HG02870 (cell line): ENCODE data around the gene SPATA21.
"Not testable (repeated sequence)": the region's sequence is repeated elsewhere in the genome, so short reads cannot be mapped to it uniquely, and the experiment has no call there.

ENCODE experiments used
- ATAC-seq: cut with Tn5 transposase; IDR thresholded peaks from one replicate; pipeline ENCODE4 v1.9.1; 2021; ENCODE audit warnings: mild to moderate bottlenecking, moderate library complexity; ENCODE audit not compliant: unreplicated experiment

SPATA21 gene

DNA sequence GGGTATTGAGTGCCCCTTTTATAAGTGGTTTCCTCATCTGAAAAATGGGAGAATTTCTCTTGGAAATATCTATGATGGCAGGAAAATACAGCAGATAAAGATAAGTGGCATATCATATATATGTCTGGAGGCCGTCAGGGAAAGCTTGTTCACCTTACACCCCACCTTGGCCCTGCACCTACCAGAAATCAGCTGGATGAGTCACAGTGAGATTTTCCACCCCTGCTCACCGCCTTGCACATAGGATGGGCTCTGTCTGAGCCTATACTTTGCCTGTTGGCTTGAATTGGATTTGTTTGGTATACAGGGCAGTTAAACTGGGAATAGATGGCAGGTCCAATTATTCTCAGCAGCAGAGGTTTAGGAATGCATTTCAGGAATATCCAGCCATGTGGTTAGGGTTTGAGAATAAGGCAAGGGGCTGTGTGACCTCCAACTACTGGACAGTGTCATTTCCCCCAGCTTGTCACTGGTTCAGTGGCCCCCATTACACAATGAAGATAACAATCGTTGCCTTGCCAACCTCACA is at the start of gene SPATA21:
TSS of gene SPATA21 (minus strand) at position 479 of the 529 bp plus-strand sequence. CDS start 6,053 bp downstream, outside the sequence.
- ATAC-seq: no peak

DNA sequence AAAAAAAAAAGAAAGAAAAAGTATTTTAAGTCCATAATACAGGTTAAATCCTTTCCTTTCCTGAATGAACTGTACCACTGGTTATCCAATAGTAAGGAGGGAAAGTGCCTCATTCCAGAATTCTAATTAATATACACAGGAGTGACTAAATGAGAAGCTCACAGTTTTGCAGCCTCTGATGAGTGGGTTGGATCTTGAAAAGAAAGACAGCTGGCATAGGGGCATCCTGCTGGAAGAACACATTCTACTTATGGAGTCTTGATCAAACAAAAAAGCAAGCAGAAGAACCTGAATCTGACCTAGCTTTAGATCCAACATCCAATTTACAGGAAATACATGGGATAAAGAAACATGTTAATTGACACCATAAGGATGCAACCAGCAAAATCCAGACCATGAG is 49.8 kb upstream of the SPATA21 start:
- ATAC-seq: not testable (repeated sequence)

GRCh38 chr1:16486316-16486715 is 49.1 kb upstream of the SPATA21 start:
- ATAC-seq: not testable (repeated sequence)

GRCh38 chr1:16484931-16485330 is 47.7 kb upstream of the SPATA21 start:
- no peak for ATAC-seq

GRCh38 chr1:16484501-16484835 is 47.2 kb upstream of the SPATA21 start:
- no peak for ATAC-seq

DNA sequence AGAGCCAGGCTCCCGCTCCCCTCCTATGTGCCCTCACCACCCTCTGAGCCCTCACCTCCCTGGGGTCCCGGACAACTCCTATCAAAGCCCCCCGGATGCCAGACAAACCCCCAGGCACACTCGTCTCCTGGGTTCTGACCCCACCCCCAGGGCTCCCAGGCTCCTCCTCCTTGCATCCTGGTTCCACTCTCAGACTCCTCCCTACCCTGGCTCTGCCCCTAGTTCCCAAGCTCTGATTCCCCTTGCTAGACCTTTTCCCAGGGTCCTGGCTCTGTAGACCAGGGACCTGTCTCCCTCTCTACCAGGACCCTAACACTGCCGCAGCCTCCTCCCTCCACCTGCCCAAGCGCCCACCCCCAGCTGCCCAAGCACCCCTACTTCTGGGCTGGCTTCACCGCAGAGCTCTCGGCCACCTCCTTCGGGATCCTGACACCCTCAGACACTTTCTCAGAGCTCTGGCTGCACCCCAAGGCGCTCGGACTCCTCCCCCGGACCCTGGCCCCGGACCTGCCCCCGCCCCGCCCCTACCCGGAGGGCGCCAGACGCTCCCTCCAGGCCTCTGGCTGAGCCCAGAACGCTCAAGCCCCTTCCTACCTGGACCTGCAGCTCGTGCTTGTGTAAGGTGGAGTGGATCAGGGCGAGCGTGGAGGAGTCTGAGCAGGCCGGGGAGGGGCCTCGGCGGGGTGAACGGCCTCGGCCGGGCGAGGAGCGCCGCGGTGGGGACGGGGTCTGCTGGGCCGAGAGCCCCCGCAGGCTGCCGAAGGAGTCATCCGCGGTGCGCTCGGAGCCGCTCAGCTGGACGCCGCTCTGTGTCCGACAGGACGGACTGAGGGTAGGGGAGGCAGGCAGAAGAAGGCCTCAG is 46.6 kb upstream of the SPATA21 start:
- ATAC-seq: not testable (repeated sequence)

DNA sequence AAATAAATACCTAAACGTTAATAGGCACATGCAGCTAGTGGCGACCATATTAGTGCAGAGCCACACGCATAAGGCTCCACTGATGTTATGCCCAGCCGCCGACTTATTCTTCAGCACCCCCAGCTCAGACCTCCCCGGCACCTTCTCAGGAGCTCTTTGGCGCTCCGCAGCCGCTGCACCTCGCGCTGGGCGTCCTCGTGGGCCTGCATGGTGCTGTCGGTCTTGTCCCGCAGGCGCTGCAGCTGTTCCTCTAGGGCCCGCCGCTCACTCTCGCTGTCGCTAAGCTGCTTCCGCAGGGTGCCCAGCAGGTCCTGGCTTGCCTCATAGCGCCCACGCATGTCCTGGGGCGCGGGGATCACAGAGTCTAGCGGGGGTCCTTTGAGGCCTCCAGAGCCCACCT is 45.9 kb upstream of the SPATA21 start:
- not testable (repeated sequence) for ATAC-seq

- no peak for ATAC-seq
These were observed 40.9 kb upstream of the SPATA21 start for GRCh38 chr1:16478091-16478490.

DNA sequence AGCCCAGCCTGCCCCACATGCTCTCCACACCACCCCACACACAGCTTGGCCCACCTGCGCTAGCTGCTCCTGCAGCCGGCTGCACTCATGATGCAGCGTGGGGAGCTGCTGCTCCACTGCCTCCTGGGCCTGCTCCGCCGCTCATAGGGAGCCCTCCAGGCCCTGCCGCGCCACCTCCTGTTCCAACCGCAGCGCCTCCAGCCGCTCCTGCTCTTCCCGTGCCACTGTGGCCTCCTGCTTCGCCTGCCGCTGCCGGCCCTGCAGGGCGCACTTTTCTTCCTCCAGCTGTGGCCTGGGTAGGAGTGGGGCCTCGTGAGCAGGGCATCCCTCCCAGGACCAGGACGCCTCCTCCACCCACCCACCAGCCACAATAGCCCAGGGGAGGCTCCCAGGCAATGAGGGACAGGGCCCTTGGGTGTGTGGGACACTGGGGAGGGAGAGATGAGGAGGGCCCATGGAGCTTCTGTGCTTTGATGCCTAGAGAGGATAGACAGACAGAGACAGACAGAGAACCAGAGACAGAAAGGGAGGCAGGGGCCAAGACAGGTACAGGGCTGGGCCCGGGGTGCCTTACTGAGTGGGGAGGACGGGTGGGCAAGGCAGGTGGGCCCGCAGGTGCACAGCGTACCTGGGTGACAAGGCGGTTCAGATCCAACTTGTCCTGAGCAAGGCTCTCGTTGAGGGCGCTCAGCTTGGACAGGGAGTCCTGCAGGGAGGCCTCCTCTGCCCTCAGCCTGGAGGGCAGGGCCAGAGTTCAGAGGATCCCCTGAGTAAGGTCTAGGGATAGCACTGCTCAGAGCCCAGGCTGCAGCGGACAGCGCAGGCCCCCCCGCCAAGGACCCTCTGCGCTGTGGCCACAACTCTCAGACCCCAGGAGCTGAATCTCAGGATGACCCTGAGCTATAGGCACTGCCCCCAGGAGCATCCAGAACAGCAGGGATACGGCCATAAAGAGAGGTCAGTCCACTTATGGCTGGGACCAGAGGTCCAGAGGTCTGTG is 38.8 kb upstream of the SPATA21 start:
- ATAC-seq: not testable (repeated sequence)

DNA sequence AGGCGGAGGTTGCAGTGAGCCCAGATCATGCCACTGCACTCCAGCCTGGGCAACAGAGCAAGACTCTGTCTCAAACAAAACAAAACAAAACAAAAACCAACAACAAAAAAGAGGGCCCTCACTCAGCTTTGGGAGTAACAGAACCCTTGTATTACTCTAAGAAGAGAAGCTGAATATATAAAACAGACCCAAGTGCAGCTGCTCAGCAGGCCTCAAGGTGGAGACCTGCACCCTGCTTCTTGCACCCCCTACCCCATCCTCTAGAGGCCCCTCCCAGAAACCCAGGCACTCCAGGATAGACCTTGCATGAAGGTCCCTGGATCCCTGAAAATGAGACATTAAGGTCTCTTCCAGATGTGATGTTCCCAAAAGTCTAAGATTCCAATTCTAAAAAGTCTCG is 37.7 kb upstream of the SPATA21 start:
- ATAC-seq: not testable (repeated sequence)

DNA sequence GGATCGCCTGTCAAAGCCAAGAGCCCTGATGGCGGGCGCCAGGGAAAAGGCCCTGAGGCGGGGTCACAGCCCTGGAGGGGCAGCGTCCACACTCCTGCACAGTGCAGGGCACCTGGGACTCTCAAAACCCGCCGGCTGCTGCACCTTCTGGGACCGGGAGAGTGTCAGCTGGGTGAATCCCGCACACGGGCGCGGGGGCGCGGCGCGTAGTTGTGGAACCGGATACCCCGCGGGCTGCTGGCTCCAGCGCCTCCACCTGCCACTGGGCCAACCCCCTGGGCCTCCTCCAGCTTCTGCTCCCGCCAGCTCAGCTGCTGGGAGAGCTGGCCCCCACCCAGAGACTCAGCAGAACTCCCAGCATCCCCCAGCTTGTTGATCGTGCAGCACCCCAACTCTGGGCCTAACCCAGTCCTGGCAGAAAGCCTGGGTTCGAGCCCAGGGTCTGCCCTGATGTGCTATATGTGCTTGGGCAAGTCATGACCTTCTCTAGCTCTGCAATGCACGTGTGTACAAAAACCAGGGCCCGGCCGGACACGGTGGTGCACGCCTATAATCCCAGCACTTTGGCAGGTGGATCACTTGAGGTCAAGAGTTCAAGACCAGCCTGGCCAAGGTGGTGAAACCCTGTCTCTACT is 37.1 kb upstream of the SPATA21 start:
- no peak for ATAC-seq

- ATAC-seq: no peak
These were observed 31.3 kb upstream of the SPATA21 start for GRCh38 chr1:16468558-16468957.

- ATAC-seq: no peak
These were observed 27.8 kb upstream of the SPATA21 start for GRCh38 chr1:16464917-16465625.

GRCh38 chr1:16462773-16463330 is 25.6 kb upstream of the SPATA21 start:
- ATAC-seq: no peak

GRCh38 chr1:16461681-16462080 is 24.5 kb upstream of the SPATA21 start:
- ATAC-seq: no peak

DNA sequence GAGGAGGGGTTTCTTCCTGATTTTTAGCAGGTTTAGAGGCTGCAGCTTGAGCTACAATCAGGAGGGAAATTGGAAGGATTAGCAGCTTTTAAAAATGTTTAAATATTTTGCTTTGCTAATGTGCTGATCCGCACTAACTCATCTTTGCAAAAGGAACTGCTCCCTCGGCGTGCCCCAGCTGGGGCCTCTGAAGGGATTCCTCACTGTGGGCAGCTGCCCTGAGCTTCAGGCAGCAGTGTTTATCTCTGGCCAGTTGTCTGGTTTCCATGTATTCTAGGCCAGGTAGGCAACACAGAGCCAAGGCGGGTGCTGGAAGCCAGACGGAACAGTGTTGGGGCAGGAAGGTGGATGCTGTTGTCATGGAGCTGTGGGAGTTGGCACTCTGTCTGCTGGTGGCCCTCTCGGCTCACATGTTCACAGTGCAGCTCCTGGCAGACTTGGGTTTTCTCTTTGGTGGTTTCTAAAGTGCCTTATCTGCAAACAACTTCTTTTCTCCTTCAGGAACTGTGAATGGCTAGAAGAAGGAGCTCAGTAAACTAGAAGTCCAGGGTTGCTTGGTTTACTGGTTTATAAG is 22.2 kb upstream of the SPATA21 start:
- no peak for ATAC-seq

DNA sequence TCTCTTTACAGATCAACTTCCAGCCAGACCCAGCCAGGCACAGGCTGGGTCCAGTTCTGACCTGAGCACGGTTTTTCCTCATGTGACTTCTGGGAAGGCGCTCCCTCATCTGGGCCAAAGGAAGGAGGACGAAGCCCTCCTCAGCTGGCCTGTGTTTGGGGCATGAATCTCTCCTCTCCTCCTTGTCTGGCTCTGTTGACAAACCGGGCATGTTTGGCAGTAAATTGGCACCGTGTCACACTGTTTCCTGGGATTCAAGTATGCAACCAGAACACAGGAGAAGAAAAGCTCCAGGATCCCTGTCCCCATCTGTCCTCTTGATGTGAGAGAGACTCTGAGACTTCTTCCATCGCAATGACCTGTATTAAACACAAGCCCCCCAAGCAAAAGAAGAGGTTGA is 21.6 kb upstream of the SPATA21 start:
- ATAC-seq: no peak

DNA sequence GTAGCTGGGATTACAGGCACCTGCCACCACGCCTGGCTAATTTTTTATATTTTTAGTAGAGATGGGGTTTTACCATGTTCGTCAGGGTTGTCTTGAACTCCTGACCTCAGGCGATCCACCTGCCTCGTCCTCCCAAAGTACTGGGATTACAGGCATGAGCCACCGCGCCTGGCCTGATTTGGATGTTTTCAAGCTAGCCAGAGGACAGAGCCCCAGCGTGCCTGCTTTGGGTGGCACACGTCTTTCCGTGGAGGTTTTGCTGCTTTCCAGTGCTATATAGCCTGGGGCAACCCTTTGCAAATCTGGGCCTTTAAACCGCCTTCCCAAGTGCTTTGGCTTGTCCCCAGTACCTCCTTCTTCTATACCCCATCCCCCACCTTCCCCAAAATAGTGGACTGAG is 18.9 kb upstream of the SPATA21 start:
- not testable (repeated sequence) for ATAC-seq

DNA sequence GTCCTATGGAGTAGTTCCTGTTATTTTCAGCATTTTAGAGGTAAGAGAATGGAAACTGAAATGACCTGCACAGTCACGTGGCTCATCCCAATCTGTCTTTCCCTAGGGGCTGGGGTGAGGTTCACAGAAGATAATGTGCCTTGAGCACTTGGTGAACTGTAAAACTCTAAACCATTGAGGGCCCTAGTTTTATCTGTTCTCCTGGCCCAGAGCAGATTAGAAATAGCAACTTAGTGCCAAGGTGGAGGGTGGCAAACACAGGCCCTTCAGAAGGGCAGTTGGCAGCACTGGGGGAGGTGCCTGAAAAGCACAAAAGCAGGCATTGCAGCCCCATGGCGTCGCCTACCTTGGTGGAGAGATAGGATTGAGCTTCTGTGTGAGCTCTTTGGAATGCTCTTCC is 17.7 kb upstream of the SPATA21 start:
- not testable (repeated sequence) for ATAC-seq
